Fibroblast of villous mesenchyme (primary cell): ENCODE measurements around the gene FAM83G. TPM values are rescaled to one million over a fixed set of nuclear protein-coding genes. Genes with fewer than 3 reads are reported as not detected.

ENCODE experiments used
- DNase-seq: peaks from one replicate; pipeline ENCODE4 v3.0.0-alpha.2; 2010; ENCODE audit warnings: low read depth
- H3K4me3 ChIP-seq: 2 replicates; pipeline ENCODE4 v1.5.1; 2011; ENCODE audit warnings: low read depth, mild to moderate bottlenecking, low read length
- CTCF ChIP-seq: IDR thresholded peaks from 2 replicates; pipeline ENCODE4 v1.5.1; 2012; ENCODE audit warnings: low read depth, mild to moderate bottlenecking, low read length; ENCODE audit not compliant: insufficient read depth
- total RNA-seq: library from RNA; depleted of rRNA; stranded (reverse); fragments of >200 nt; gene quantifications from 2 replicates; pipeline ENCODE4 v1.2.3, GENCODE V29; 2012

Gene FAM83G
- total RNA-seq, 1 donor: 12.1 TPM

GRCh38 chr17:19005137-19005773 is 691 bp upstream of the FAM83G start:
- peak overlapping the region; percentile 68 for H3K4me3 ChIP-seq
- no peak for TF ChIP-seq CTCF
- no peak for DNase-seq

- peak overlapping the region; percentile 68 for H3K4me3 ChIP-seq
- TF ChIP-seq CTCF: no peak
- DNase-seq: peak; percentile 19
Measured at GRCh38 chr17:19003543-19004420, 782 bp downstream of the FAM83G start.

- no peak overlapping the region for H3K4me3 ChIP-seq
- no peak for TF ChIP-seq CTCF
- no peak for DNase-seq
Measured at GRCh38 chr17:19002805-19003542, 1.6 kb downstream of the FAM83G start.

- no peak overlapping the region for H3K4me3 ChIP-seq
- DNase-seq: no peak
- no peak for TF ChIP-seq CTCF
Measured at GRCh38 chr17:19001907-19002590, 2.5 kb downstream of the FAM83G start.

- DNase-seq: peak; percentile 83
- TF ChIP-seq CTCF: no peak
- H3K4me3 ChIP-seq: no peak overlapping the region
Measured at GRCh38 chr17:19000531-19001325, 3.8 kb downstream of the FAM83G start.

- no peak for DNase-seq
- no peak overlapping the region for H3K4me3 ChIP-seq
- no peak for TF ChIP-seq CTCF
Measured at GRCh38 chr17:18999911-19000310, 4.7 kb downstream of the FAM83G start.
